Measurements from ENCODE around the gene IGSF21. TPM values are rescaled to one million over a fixed set of nuclear protein-coding genes. Genes with fewer than 3 reads are reported as not detected.

Gene IGSF21
- total and polyA plus RNA-seq, 10 of the 15 experiments (the other 5 are each of a cell fraction or from before 2014, with no cell fraction given) = 0.03 to 0.49 TPM; not detected in 8

GRCh38 chr1:18329469-18330253 is 222.1 kb downstream of the IGSF21 start:
- intact Hi-C loops (cut with micrococcal nuclease; ENCODE audit: unreplicated experiment) = loop anchor here (10.0 kb wide), 1 partner anchor 205 kb away; no protein-coding TSS in a partner anchor
- ChIA-PET CTCF (interaction anchor here (0.9 to 1.6 kb wide), 2 partner anchors 10 to 31 kb away, joined by 3 read pairs; no protein-coding TSS in a partner anchor), SMC1A (ENCODE audit: uncharacterized antibody, unreplicated experiment) (no interaction called here), RAD21 (ENCODE audit: unreplicated experiment) (no interaction called here), POLR2A (no interaction called here)
- Histone ChIP-seq H3K9ac (ENCODE audit: control insufficient read depth, insufficient read depth, low read length) (no peak overlapping the region), H2AFZ (ENCODE audit: control insufficient read depth, low read depth, low read length) (no peak overlapping the region), H3K4me2 (ENCODE audit: control insufficient read depth, insufficient read depth) (no peak overlapping the region), H3K4me1 (ENCODE audit: control insufficient read depth, insufficient read depth, low read length) (no peaks in the 10 kb centered on the region), H3K27ac (ENCODE audit: control insufficient read depth, insufficient read depth) (no peak overlapping the region), H3K36me3 (ENCODE audit: control insufficient read depth in 2 of 2, insufficient read depth in 2 of 2, low read length in 1 of 2) (no peaks in the 10 kb centered on the region), H3K79me2 (ENCODE audit: control insufficient read depth, insufficient read depth, low read length) (no peaks in the 10 kb centered on the region), H4K20me1 (ENCODE audit: control insufficient read depth, insufficient read depth) (no peaks in the 10 kb centered on the region), H3K4me3 (no peak overlapping the region), H3K9me3 (replicated peaks; ENCODE audit: control insufficient read depth, insufficient read depth, low read length) (no peaks in the 10 kb centered on the region), H3K27me3 (replicated peaks in 1 of 2; ENCODE audit: control insufficient read depth in 2 of 2, insufficient read depth in 2 of 2, low read length in 1 of 2) (no peaks in the 10 kb centered on the region)
- no TSS peak for BruUV-seq (replicated peaks)
- no peak for DNase-seq (ENCODE audit: low read depth, low spot score)
- no peak for ATAC-seq
- in situ Hi-C loops (cut with MboI) = no loop called here
- 38% methylated on average over 9 of the region's 9 CpGs for WGBS (ENCODE audit: insufficient coverage, insufficient replicate concordance, low lambda C conversion rate, missing lambda C conversion rate)
- TF ChIP-seq PKNOX1 (IDR thresholded peaks at IDR 0.05) (no peak), E4F1 (IDR thresholded peaks at IDR 0.05; ENCODE audit: borderline replicate concordance, partially characterized antibody) (no peak), KLF5 (IDR thresholded peaks at IDR 0.05; ENCODE audit: partially characterized antibody) (no peak), PRDM15 (CRISPR knock-in tag; IDR thresholded peaks at IDR 0.05) (no peak), TCF12 (IDR thresholded peaks at IDR 0.05; ENCODE audit: low read depth, low read length) (no peak), NR2C2 (IDR thresholded peaks at IDR 0.05; ENCODE audit: borderline replicate concordance, control insufficient read depth, insufficient read length, low read depth) (no peak), ZNF622 (IDR thresholded peaks at IDR 0.05) (no peak), SUZ12 (IDR thresholded peaks at IDR 0.05; ENCODE audit: unreplicated experiment) (no peak), ZBTB40 (IDR thresholded peaks at IDR 0.05; ENCODE audit: borderline replicate concordance) (no peak)
- FAIRE-seq = no peak

Measured in GM12878 (cell line).